WTC11 (cell line): ENCODE results near the gene PRKAG2. TPM values are rescaled to one million over a fixed set of nuclear protein-coding genes. Genes with fewer than 3 reads are reported as not detected.

ENCODE experiments used
- ATAC-seq: fragments of 200-7000 bp; cut with Tn5 transposase; 2 replicates; pipeline ENCODE4 v1.10.0; 2021; ENCODE audit warnings: mild to moderate bottlenecking, moderate library complexity
- CTCF ChIA-PET: fragments of 300-600 bp; sonication (Branson Sonifier 250); formaldehyde crosslinking; loops from one replicate; lab custom pipeline; 2021; ENCODE audit warnings: antibody characterized with exemption; lab: Charles Lee
- POLR2A ChIA-PET: fragments of 350-600 bp; sonication (Branson Sonifier 250); formaldehyde crosslinking; loops from one replicate; lab custom pipeline; 2021; ENCODE audit warnings: antibody characterized with exemption; lab: Charles Lee
- DNase-seq: peaks from one replicate; pipeline ENCODE4 v3.0.0; 2021; ENCODE audit warnings: low spot score
- H3K27ac Mint-ChIP-seq: 2 replicates; pipeline ENCODE4 v1.8.0; 2021; ENCODE audit warnings: mixed read lengths
- H3K27me3 Mint-ChIP-seq: 2 replicates; pipeline ENCODE4 v1.8.0; 2021; ENCODE audit warnings: low read depth, mild to moderate bottlenecking, moderate library complexity, mixed read lengths
- H3K36me3 Mint-ChIP-seq: 2 replicates; pipeline ENCODE4 v1.8.0; 2021; ENCODE audit warnings: mixed read lengths
- H3K4me1 Mint-ChIP-seq: 2 replicates; pipeline ENCODE4 v1.8.0; 2022; ENCODE audit warnings: mixed read lengths
- H3K4me3 Mint-ChIP-seq: 2 replicates; pipeline ENCODE4 v1.8.0; 2021; ENCODE audit warnings: mild to moderate bottlenecking, moderate library complexity, mixed read lengths
- H3K9me3 Mint-ChIP-seq: 2 replicates; pipeline ENCODE4 v1.8.0; 2021; ENCODE audit warnings: mixed read lengths
- ETV6 ChIP-seq: sonication (generic); formaldehyde crosslinking; IDR thresholded peaks from 2 replicates; pipeline ENCODE4 v1.8.1; 2022; ENCODE audit warnings: mild to moderate bottlenecking, missing genetic modification reagents
- FOXK1 ChIP-seq: sonication (generic); formaldehyde crosslinking; IDR thresholded peaks from 2 replicates; pipeline ENCODE4 v1.8.0; 2022; ENCODE audit warnings: mild to moderate bottlenecking, moderate library complexity, missing genetic modification reagents
- IRF2 ChIP-seq: sonication (generic); formaldehyde crosslinking; IDR thresholded peaks from 2 replicates; pipeline ENCODE4 v1.8.0; 2022; ENCODE audit warnings: low read depth, missing genetic modification reagents, borderline replicate concordance
- MXD4 ChIP-seq: fragments of 250-450 bp; sonication (Bioruptor Pico); IDR thresholded peaks from 2 replicates; pipeline ENCODE4 v1.8.0; 2021; ENCODE audit warnings: mild to moderate bottlenecking, moderate library complexity, borderline replicate concordance
- NFYB ChIP-seq: sonication (generic); formaldehyde crosslinking; conservative IDR thresholded peaks from 2 replicates; pipeline ENCODE4 v1.8.0; 2022; ENCODE audit warnings: low read depth, missing genetic modification reagents
- RELA ChIP-seq: sonication (generic); formaldehyde crosslinking; IDR thresholded peaks from 2 replicates; pipeline ENCODE4 v1.8.1; 2022; ENCODE audit warnings: missing genetic modification reagents, mild to moderate bottlenecking, borderline replicate concordance
- SP1 ChIP-seq: sonication (generic); formaldehyde crosslinking; conservative IDR thresholded peaks from 2 replicates; pipeline ENCODE4 v1.8.1; 2022; ENCODE audit warnings: missing genetic modification reagents
- ZBTB21 ChIP-seq: sonication (generic); formaldehyde crosslinking; IDR thresholded peaks from 2 replicates; pipeline ENCODE4 v1.8.1; 2023; ENCODE audit warnings: mild to moderate bottlenecking, missing genetic modification reagents, borderline replicate concordance
- ZNF232 ChIP-seq: sonication (generic); formaldehyde crosslinking; IDR thresholded peaks from 2 replicates; pipeline ENCODE4 v1.8.0; 2022; ENCODE audit warnings: mild to moderate bottlenecking, missing genetic modification reagents
- ZNF396 ChIP-seq: fragments of 250-450 bp; sonication (Bioruptor Pico); IDR thresholded peaks from 2 replicates; pipeline ENCODE4 v1.8.0; 2021; ENCODE audit warnings: mild to moderate bottlenecking, moderate library complexity, borderline replicate concordance
- ZNF671 ChIP-seq: fragments of 250-450 bp; sonication (Bioruptor Pico); IDR thresholded peaks from 2 replicates; pipeline ENCODE4 v1.8.0; 2021; ENCODE audit warnings: mild to moderate bottlenecking
- total RNA-seq: library from RNA; stranded (reverse); gene quantifications from 3 replicates; pipeline ENCODE4 v1.2.3, GENCODE V29; 2021
- TF ChIP-seq, protein P1 (sequence below): sonication (generic); formaldehyde crosslinking; IDR thresholded peaks from 2 replicates; pipeline ENCODE4 v1.8.0; 2022; ENCODE audit warnings: mild to moderate bottlenecking, missing genetic modification reagents
- TF ChIP-seq, protein P2 (sequence below): sonication (generic); formaldehyde crosslinking; IDR thresholded peaks from 2 replicates; pipeline ENCODE4 v1.8.0; 2023; ENCODE audit warnings: mild to moderate bottlenecking, missing genetic modification reagents
- TF ChIP-seq, protein P3 (sequence below): sonication (generic); formaldehyde crosslinking; IDR thresholded peaks from 2 replicates; pipeline ENCODE4 v1.8.0; 2022; ENCODE audit warnings: mild to moderate bottlenecking, missing genetic modification reagents
- TF ChIP-seq, protein P4 (sequence below): sonication (generic); formaldehyde crosslinking; IDR thresholded peaks from 2 replicates; pipeline ENCODE4 v1.8.1; 2023; ENCODE audit warnings: mild to moderate bottlenecking, missing genetic modification reagents, moderate library complexity
- TF ChIP-seq, protein P5 (sequence below): sonication (generic); formaldehyde crosslinking; conservative IDR thresholded peaks from 2 replicates; pipeline ENCODE4 v1.8.1; 2022; ENCODE audit warnings: mild to moderate bottlenecking, missing genetic modification reagents
- TF ChIP-seq, protein P6 (sequence below): fragments of 250-450 bp; sonication (Bioruptor Pico); IDR thresholded peaks from 2 replicates; pipeline ENCODE4 v2.1.2; 2022; ENCODE audit warnings: mild to moderate bottlenecking, moderate library complexity
- TF ChIP-seq, protein P7 (sequence below): sonication (generic); formaldehyde crosslinking; IDR thresholded peaks from 2 replicates; pipeline ENCODE4 v1.8.1; 2023; ENCODE audit warnings: mild to moderate bottlenecking, missing genetic modification reagents
- TF ChIP-seq, protein P8 (sequence below): sonication (generic); formaldehyde crosslinking; IDR thresholded peaks from 2 replicates; pipeline ENCODE4 v1.8.1; 2022; ENCODE audit warnings: mild to moderate bottlenecking, missing genetic modification reagents, moderate library complexity, borderline replicate concordance

The PRKAG2 gene
- total RNA-seq, 1 experiment from 2014 or later, result 20.3 TPM

DNA sequence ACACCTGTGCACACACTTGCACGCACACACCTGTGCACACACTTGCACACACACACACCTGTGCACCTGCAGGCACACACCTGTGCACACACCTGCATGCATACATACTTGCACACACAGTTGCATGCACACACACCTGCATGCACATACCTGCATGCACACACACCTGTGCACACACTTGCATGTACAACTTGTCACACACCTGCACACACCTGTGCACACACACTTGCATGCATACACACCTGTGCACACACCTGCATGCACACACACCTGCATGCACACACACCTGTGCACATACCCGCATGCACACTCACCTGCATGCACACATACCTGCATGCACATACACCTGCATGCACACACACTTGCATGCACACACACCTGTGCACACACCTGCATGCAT is 207.2 kb downstream of the PRKAG2 start:
- Mint-ChIP-seq H3K9me3 (peaks cover 24% of the 10 kb centered on the region), H3K36me3 (peaks cover 2% of the 10 kb centered on the region; the same call in 1 of the 2 replicates), H3K27me3 (no peaks in the 10 kb centered on the region), H3K4me3 (no peak overlapping the region), H3K27ac (no peak overlapping the region), H3K4me1 (peaks cover 13% of the 10 kb centered on the region)
- ChIA-PET CTCF (interaction anchor here (1.1 kb wide), 1 partner anchor 37 kb away, joined by 5 read pairs; no protein-coding TSS in a partner anchor), POLR2A (no interaction called here)
- ATAC-seq (no peak), DNase-seq (no peak)
- TF ChIP-seq NFYB (CRISPR knock-in tag) (no peak), FOXK1 (no peak), ZNF232 (no peak), ETV6 (CRISPR knock-in tag) (no peak), RELA (CRISPR knock-in tag) (no peak), IRF2 (no peak), ZNF671 (no peak), ZNF396 (CRISPR knock-in tag) (no peak), ZBTB21 (no peak), MXD4 (CRISPR knock-in tag) (no peak), SP1 (CRISPR knock-in tag) (no peak)
- TF ChIP-seq, protein P1, sequence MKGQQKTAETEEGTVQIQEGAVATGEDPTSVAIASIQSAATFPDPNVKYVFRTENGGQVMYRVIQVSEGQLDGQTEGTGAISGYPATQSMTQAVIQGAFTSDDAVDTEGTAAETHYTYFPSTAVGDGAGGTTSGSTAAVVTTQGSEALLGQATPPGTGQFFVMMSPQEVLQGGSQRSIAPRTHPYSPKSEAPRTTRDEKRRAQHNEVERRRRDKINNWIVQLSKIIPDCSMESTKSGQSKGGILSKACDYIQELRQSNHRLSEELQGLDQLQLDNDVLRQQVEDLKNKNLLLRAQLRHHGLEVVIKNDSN, result no peak
- TF ChIP-seq, protein P2, sequence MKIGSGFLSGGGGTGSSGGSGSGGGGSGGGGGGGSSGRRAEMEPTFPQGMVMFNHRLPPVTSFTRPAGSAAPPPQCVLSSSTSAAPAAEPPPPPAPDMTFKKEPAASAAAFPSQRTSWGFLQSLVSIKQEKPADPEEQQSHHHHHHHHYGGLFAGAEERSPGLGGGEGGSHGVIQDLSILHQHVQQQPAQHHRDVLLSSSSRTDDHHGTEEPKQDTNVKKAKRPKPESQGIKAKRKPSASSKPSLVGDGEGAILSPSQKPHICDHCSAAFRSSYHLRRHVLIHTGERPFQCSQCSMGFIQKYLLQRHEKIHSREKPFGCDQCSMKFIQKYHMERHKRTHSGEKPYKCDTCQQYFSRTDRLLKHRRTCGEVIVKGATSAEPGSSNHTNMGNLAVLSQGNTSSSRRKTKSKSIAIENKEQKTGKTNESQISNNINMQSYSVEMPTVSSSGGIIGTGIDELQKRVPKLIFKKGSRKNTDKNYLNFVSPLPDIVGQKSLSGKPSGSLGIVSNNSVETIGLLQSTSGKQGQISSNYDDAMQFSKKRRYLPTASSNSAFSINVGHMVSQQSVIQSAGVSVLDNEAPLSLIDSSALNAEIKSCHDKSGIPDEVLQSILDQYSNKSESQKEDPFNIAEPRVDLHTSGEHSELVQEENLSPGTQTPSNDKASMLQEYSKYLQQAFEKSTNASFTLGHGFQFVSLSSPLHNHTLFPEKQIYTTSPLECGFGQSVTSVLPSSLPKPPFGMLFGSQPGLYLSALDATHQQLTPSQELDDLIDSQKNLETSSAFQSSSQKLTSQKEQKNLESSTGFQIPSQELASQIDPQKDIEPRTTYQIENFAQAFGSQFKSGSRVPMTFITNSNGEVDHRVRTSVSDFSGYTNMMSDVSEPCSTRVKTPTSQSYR (CRISPR knock-in tag), result no peak
- TF ChIP-seq, protein P3, sequence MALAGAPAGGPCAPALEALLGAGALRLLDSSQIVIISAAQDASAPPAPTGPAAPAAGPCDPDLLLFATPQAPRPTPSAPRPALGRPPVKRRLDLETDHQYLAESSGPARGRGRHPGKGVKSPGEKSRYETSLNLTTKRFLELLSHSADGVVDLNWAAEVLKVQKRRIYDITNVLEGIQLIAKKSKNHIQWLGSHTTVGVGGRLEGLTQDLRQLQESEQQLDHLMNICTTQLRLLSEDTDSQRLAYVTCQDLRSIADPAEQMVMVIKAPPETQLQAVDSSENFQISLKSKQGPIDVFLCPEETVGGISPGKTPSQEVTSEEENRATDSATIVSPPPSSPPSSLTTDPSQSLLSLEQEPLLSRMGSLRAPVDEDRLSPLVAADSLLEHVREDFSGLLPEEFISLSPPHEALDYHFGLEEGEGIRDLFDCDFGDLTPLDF (CRISPR knock-in tag), result no peak
- TF ChIP-seq, protein P4, sequence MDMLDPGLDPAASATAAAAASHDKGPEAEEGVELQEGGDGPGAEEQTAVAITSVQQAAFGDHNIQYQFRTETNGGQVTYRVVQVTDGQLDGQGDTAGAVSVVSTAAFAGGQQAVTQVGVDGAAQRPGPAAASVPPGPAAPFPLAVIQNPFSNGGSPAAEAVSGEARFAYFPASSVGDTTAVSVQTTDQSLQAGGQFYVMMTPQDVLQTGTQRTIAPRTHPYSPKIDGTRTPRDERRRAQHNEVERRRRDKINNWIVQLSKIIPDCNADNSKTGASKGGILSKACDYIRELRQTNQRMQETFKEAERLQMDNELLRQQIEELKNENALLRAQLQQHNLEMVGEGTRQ, result no peak
- TF ChIP-seq, protein P5, sequence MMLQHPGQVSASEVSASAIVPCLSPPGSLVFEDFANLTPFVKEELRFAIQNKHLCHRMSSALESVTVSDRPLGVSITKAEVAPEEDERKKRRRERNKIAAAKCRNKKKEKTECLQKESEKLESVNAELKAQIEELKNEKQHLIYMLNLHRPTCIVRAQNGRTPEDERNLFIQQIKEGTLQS (CRISPR knock-in tag), result no peak
- TF ChIP-seq, protein P6, sequence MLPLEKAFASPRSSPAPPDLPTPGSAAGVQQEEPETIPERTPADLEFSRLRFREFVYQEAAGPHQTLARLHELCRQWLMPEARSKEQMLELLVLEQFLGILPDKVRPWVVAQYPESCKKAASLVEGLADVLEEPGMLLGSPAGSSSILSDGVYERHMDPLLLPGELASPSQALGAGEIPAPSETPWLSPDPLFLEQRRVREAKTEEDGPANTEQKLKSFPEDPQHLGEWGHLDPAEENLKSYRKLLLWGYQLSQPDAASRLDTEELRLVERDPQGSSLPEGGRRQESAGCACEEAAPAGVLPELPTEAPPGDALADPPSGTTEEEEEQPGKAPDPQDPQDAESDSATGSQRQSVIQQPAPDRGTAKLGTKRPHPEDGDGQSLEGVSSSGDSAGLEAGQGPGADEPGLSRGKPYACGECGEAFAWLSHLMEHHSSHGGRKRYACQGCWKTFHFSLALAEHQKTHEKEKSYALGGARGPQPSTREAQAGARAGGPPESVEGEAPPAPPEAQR (CRISPR knock-in tag), result no peak
- TF ChIP-seq, protein P7, sequence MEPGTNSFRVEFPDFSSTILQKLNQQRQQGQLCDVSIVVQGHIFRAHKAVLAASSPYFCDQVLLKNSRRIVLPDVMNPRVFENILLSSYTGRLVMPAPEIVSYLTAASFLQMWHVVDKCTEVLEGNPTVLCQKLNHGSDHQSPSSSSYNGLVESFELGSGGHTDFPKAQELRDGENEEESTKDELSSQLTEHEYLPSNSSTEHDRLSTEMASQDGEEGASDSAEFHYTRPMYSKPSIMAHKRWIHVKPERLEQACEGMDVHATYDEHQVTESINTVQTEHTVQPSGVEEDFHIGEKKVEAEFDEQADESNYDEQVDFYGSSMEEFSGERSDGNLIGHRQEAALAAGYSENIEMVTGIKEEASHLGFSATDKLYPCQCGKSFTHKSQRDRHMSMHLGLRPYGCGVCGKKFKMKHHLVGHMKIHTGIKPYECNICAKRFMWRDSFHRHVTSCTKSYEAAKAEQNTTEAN (CRISPR knock-in tag), result no peak; the same call in 1 of the 2 replicates
- TF ChIP-seq, protein P8, sequence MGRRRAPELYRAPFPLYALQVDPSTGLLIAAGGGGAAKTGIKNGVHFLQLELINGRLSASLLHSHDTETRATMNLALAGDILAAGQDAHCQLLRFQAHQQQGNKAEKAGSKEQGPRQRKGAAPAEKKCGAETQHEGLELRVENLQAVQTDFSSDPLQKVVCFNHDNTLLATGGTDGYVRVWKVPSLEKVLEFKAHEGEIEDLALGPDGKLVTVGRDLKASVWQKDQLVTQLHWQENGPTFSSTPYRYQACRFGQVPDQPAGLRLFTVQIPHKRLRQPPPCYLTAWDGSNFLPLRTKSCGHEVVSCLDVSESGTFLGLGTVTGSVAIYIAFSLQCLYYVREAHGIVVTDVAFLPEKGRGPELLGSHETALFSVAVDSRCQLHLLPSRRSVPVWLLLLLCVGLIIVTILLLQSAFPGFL (CRISPR knock-in tag), result no peak
